HG03103 (cell line): ENCODE data around the gene NSUN6.
"Not testable (repeated sequence)": the region's sequence is repeated elsewhere in the genome, so short reads cannot be mapped to it uniquely, and the experiment has no call there.

Source experiments
- ATAC-seq: cut with Tn5 transposase; IDR thresholded peaks from one replicate; pipeline ENCODE4 v1.9.1; 2021; ENCODE audit warnings: low read depth; ENCODE audit not compliant: unreplicated experiment

NSUN6 gene

GRCh38 chr10:18659819-18660535, 8.6 kb upstream of the NSUN6 start:
- peak; percentile 6 for ATAC-seq

- peak; percentile 88 for ATAC-seq
Measured at GRCh38 chr10:18659125-18659818, 7.9 kb upstream of the NSUN6 start, which contains the start of gene ARL5B. Gene ARL5B, plus strand, starts transcription at chr10:18659431. Its CDS starts 207 bp downstream, at chr10:18659638.

- ATAC-seq = no peak
Measured at GRCh38 chr10:18658271-18659124, 7.1 kb upstream of the NSUN6 start.

GRCh38 chr10:18656724-18657123, 5.3 kb upstream of the NSUN6 start:
- no peak for ATAC-seq

GRCh38 chr10:18653112-18653511, 1.7 kb upstream of the NSUN6 start:
- ATAC-seq = no peak

- no peak for ATAC-seq
Measured at GRCh38 chr10:18650404-18650997, 886 bp downstream of the NSUN6 start.

- ATAC-seq = no peak
Measured at GRCh38 chr10:18649364-18649959, 1.9 kb downstream of the NSUN6 start.

- ATAC-seq = no peak
Measured at GRCh38 chr10:18647945-18648344, 3.4 kb downstream of the NSUN6 start.

GRCh38 chr10:18647151-18647550, 4.2 kb downstream of the NSUN6 start:
- no peak for ATAC-seq

GRCh38 chr10:18639719-18640118, 11.7 kb downstream of the NSUN6 start:
- not testable (repeated sequence) for ATAC-seq

GRCh38 chr10:18637400-18637799, 14.0 kb downstream of the NSUN6 start:
- not testable (repeated sequence) for ATAC-seq

- no peak for ATAC-seq
Measured at GRCh38 chr10:18635995-18636394, 15.4 kb downstream of the NSUN6 start.

GRCh38 chr10:18632500-18632899, 18.9 kb downstream of the NSUN6 start:
- ATAC-seq = not testable (repeated sequence)

GRCh38 chr10:18627452-18628018, 23.9 kb downstream of the NSUN6 start:
- ATAC-seq = not testable (repeated sequence)

GRCh38 chr10:18625886-18626285, 25.5 kb downstream of the NSUN6 start:
- ATAC-seq = no peak

- not testable (repeated sequence) for ATAC-seq
Measured at GRCh38 chr10:18623671-18624070, 27.7 kb downstream of the NSUN6 start.

GRCh38 chr10:18620856-18621255, 30.5 kb downstream of the NSUN6 start:
- ATAC-seq = no peak

- no peak for ATAC-seq
Measured at GRCh38 chr10:18619016-18619415, 32.4 kb downstream of the NSUN6 start.

- ATAC-seq = no peak
Measured at GRCh38 chr10:18616337-18616736, 35.0 kb downstream of the NSUN6 start.

GRCh38 chr10:18615618-18616017, 35.8 kb downstream of the NSUN6 start:
- ATAC-seq = no peak
